ENCODE measurements around the gene NECAB2. TPM values are rescaled to one million over a fixed set of nuclear protein-coding genes. Genes with fewer than 3 reads are reported as not detected.

NECAB2 gene
- total RNA-seq, 1 donor from 2014 or later, result 0.32 TPM

DNA sequence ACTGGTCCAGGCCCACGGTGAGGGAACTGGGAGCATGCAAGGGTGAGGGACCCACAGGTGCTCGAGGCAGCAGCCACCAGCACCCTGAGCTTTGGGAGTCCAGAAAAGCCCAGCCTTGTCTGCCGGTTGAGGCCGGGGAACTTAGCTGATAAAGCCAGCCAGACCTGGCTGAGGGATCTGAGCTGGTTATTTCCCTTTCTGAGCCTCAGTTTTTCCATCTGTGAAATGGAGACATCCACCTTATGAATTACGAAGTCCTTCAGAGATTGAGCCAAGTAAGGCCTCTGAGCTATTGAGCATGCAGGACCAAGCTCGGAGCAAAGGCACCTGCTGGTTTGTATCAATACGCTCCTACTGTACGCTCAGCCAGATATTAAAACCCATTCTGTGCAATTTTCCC is 13.8 kb downstream of the NECAB2 start:
- no peak overlapping the region for H3K4me3 ChIP-seq (ENCODE audit: insufficient read depth, low read depth, low read length)
- DNase-seq (ENCODE audit: low read depth) (no peak), FAIRE-seq (no peak)
- H3K9me3 Mint-ChIP-seq (ENCODE audit: unreplicated experiment), result peaks cover 20% of the 10 kb centered on the region
- H3K9ac ChIP-seq (ENCODE audit: low read length), result no peak overlapping the region
- no peaks in the 10 kb centered on the region for H3K36me3 ChIP-seq (ENCODE audit: insufficient read depth, low read length)
- peaks cover 6% of the 10 kb centered on the region for H3K36me3 Mint-ChIP-seq (ENCODE audit: low read depth, unreplicated experiment)
- H2AFZ ChIP-seq (ENCODE audit: low read depth, low read length), result no peak overlapping the region
- no peaks in the 10 kb centered on the region for H3K4me1 Mint-ChIP-seq (ENCODE audit: low read depth, unreplicated experiment)
- H3K9me3 ChIP-seq (ENCODE audit: insufficient read depth, low read depth, low read length), result peaks cover 11% of the 10 kb centered on the region
- no peak overlapping the region for H3K4me2 ChIP-seq (ENCODE audit: low read length)
- no peak overlapping the region for H3K27ac Mint-ChIP-seq (ENCODE audit: unreplicated experiment)
- peaks cover 5% of the 10 kb centered on the region for H3K27me3 ChIP-seq (ENCODE audit: insufficient read depth, low read length)
- H3K27ac ChIP-seq (ENCODE audit: low read depth, low read length), result no peak overlapping the region
- H3K79me2 ChIP-seq (ENCODE audit: insufficient read depth, low read length), result no peaks in the 10 kb centered on the region
- H4K20me1 ChIP-seq (ENCODE audit: insufficient read depth, low read length), result no peaks in the 10 kb centered on the region
- no peaks in the 10 kb centered on the region for H3K4me1 ChIP-seq (ENCODE audit: insufficient read depth, low read length)
- peaks cover 12% of the 10 kb centered on the region for H3K27me3 Mint-ChIP-seq (ENCODE audit: low read depth, unreplicated experiment)
- TF ChIP-seq CTCF (IDR thresholded peaks at IDR 0.05; ENCODE audit: insufficient read depth, low read depth, low read length) (no peak), EZH2 (IDR thresholded peaks at IDR 0.05; ENCODE audit: insufficient read depth, low read length) (no peak)
- no peak overlapping the region for H3K4me3 Mint-ChIP-seq (ENCODE audit: unreplicated experiment)

DNA sequence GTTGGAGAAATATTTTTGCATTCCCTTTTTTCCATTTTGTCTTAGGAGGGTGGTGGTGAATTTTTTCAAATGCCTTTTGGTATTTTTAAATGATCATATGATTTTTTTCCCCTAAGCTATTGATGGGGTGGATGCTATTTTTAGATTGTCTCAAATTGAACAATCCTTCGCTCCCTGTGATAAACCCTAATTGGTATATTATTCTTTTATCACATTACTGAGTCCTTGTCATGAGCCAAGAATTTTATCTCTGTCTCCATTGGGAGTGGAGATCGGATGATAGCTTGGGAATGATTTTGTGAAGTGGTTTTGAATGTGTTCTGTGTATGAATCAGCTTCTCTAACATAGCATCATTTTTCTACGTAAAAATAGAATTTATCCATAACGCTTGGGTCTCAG is 15.4 kb downstream of the NECAB2 start:
- peaks cover 6% of the 10 kb centered on the region for H3K27me3 Mint-ChIP-seq (ENCODE audit: low read depth, unreplicated experiment)
- Histone ChIP-seq H3K4me3 (ENCODE audit: insufficient read depth, low read depth, low read length) (no peak overlapping the region), H3K79me2 (ENCODE audit: insufficient read depth, low read length) (no peaks in the 10 kb centered on the region), H3K27me3 (ENCODE audit: insufficient read depth, low read length) (peaks cover 12% of the 10 kb centered on the region), H3K9me3 (ENCODE audit: insufficient read depth, low read depth, low read length) (peaks cover 9% of the 10 kb centered on the region), H3K9ac (ENCODE audit: low read length) (no peak overlapping the region), H2AFZ (ENCODE audit: low read depth, low read length) (no peak overlapping the region), H3K27ac (ENCODE audit: low read depth, low read length) (no peak overlapping the region), H4K20me1 (ENCODE audit: insufficient read depth, low read length) (no peaks in the 10 kb centered on the region), H3K36me3 (ENCODE audit: insufficient read depth, low read length) (no peaks in the 10 kb centered on the region), H3K4me2 (ENCODE audit: low read length) (no peak overlapping the region), H3K4me1 (ENCODE audit: insufficient read depth, low read length) (no peaks in the 10 kb centered on the region)
- H3K36me3 Mint-ChIP-seq (ENCODE audit: low read depth, unreplicated experiment), result peaks cover 6% of the 10 kb centered on the region
- no peak overlapping the region for H3K4me3 Mint-ChIP-seq (ENCODE audit: unreplicated experiment)
- H3K4me1 Mint-ChIP-seq (ENCODE audit: low read depth, unreplicated experiment), result no peaks in the 10 kb centered on the region
- TF ChIP-seq EZH2 (IDR thresholded peaks at IDR 0.05; ENCODE audit: insufficient read depth, low read length) (no peak), CTCF (IDR thresholded peaks at IDR 0.05; ENCODE audit: insufficient read depth, low read depth, low read length) (no peak)
- FAIRE-seq (no peak), DNase-seq (ENCODE audit: low read depth) (peak; percentile 32)
- no peak overlapping the region for H3K27ac Mint-ChIP-seq (ENCODE audit: unreplicated experiment)
- peaks cover 11% of the 10 kb centered on the region for H3K9me3 Mint-ChIP-seq (ENCODE audit: unreplicated experiment)

DNA sequence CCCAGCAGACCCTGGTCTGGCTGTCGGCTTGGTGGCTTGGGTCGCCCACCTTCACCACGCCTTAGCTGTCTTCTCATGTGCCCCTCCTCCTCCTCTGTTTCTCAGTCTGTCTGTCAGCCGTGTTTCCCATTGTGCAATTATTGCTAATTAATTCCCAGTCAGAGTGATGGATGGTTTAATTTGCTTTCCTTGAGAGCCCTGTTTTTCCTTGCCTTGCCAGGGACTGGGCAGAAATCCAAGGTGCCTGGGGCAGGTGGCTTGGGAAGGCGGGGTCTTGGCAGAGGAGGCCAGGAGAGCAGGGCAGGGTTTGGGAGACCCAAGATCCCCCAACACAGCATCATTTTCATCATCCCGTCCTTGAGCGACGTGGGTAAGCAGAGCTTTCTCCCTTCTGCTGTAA is 21.3 kb downstream of the NECAB2 start:
- H3K9me3 ChIP-seq (ENCODE audit: insufficient read depth, low read depth, low read length), result no peaks in the 10 kb centered on the region
- peaks cover 33% of the 10 kb centered on the region for H3K27me3 ChIP-seq (ENCODE audit: insufficient read depth, low read length)
- TF ChIP-seq CTCF (IDR thresholded peaks at IDR 0.05; ENCODE audit: insufficient read depth, low read depth, low read length), result no peak
- no peak for TF ChIP-seq EZH2 (IDR thresholded peaks at IDR 0.05; ENCODE audit: insufficient read depth, low read length)
- no peak overlapping the region for H3K4me2 ChIP-seq (ENCODE audit: low read length)
- Mint-ChIP-seq H3K9me3 (ENCODE audit: unreplicated experiment) (no peaks in the 10 kb centered on the region), H3K27me3 (ENCODE audit: low read depth, unreplicated experiment) (peaks cover 16% of the 10 kb centered on the region), H3K4me1 (ENCODE audit: low read depth, unreplicated experiment) (no peaks in the 10 kb centered on the region), H3K27ac (ENCODE audit: unreplicated experiment) (no peak overlapping the region), H3K36me3 (ENCODE audit: low read depth, unreplicated experiment) (no peaks in the 10 kb centered on the region), H3K4me3 (ENCODE audit: unreplicated experiment) (no peak overlapping the region)
- no peaks in the 10 kb centered on the region for H4K20me1 ChIP-seq (ENCODE audit: insufficient read depth, low read length)
- H2AFZ ChIP-seq (ENCODE audit: low read depth, low read length), result no peak overlapping the region
- peaks cover 12% of the 10 kb centered on the region for H3K4me1 ChIP-seq (ENCODE audit: insufficient read depth, low read length)
- no peak overlapping the region for H3K27ac ChIP-seq (ENCODE audit: low read depth, low read length)
- FAIRE-seq (no peak), DNase-seq (ENCODE audit: low read depth) (no peak)
- no peaks in the 10 kb centered on the region for H3K36me3 ChIP-seq (ENCODE audit: insufficient read depth, low read length)
- no peak overlapping the region for H3K9ac ChIP-seq (ENCODE audit: low read length)
- no peaks in the 10 kb centered on the region for H3K79me2 ChIP-seq (ENCODE audit: insufficient read depth, low read length)
- H3K4me3 ChIP-seq (ENCODE audit: insufficient read depth, low read depth, low read length), result no peak overlapping the region
